Heart left ventricle (tissue), 13 donors: ENCODE results near the gene DDO.

Experiments used
- CTCF ChIP-seq, 12 donors: fragments of 200-600 bp; sonication (generic) in 4 of 12; IDR thresholded peaks; one replicate each; pipeline versions ENCODE4 v1.5.0 to v1.8.0; 2018 to 2022; ENCODE audit warnings: antibody characterized with exemption in 12 of 12, mild to moderate bottlenecking in 5 of 12
- POLR2A ChIP-seq, 2 donors: fragments of 450-650 bp; IDR thresholded peaks; one replicate each; pipeline ENCODE4 v1.6.1; 2017; ENCODE audit warnings: antibody characterized with exemption in 2 of 2, mild to moderate bottlenecking in 2 of 2, moderate library complexity in 2 of 2
- donor health status: ischemic (EF 13 %, LVEDD 7.1; RV severe dilation, severe dysfunction).
- donor health status: DM: no; HTN: yes; CAD: no.
- donor health status: DM: no; HTN: no; CAD: no.
- donor health status: ischemic (EF 25% LVEDD 6.9; RV normal size, moderate dysfunction).
- donor health status: ischemic (EF 25% LVEDD 5.7; RV mildly dilated, moderate dysfunction).
- donor health status: ischemic (EF 35%, LVEDD 5.7; RV mildly dilated, moderate dysfunction).
- donor health status: nonischemic (EF 11% LVEDD 7.7; RV severe dilation, severe dysfunction).
- donor health status: DM: yes; HTN: yes; CAD: no.
- donor health status: PGD.
- donor health status: ischemic (EF 29% LVEDD 5.4; RV normal size, mild dysfunction).
- donor health status: nonischemic (EF 23%, LVEDD 6.1; RV moderate dilation, normal function).

GRCh38 chr6:110410511-110410910 is 4.9 kb downstream of the DDO start:
- no peak for TF ChIP-seq POLR2A (IDR thresholded peaks at IDR 0.05)
- no peak for TF ChIP-seq CTCF (IDR thresholded peaks at IDR 0.05)
